H9 (cell line): ENCODE results near the gene PRSS23. TPM values are rescaled to one million over a fixed set of nuclear protein-coding genes. Genes with fewer than 3 reads are reported as not detected.

Experiments used
- DNase-seq: peaks from one replicate; pipeline ENCODE4 v3.0.0-alpha.2; 2017
- H2AFZ ChIP-seq: one replicate; pipeline ENCODE4 v1.6.1; 2013; ENCODE audit warnings: mild to moderate bottlenecking, low read length, control low read depth, moderate library complexity
- H2AK5ac ChIP-seq: 2 replicates; pipeline ENCODE4 v1.6.1; 2013; ENCODE audit warnings: low read length, control low read depth, mixed read lengths; ENCODE audit not compliant: insufficient read length
- H2BK120ac ChIP-seq: one replicate; pipeline ENCODE4 v1.6.1; 2013; ENCODE audit warnings: low read depth, mild to moderate bottlenecking, low read length, control low read depth, inconsistent platforms; ENCODE audit not compliant: poor library complexity, severe bottlenecking
- H2BK12ac ChIP-seq: 2 replicates; pipeline ENCODE4 v1.6.1; 2013; ENCODE audit warnings: low read length, control low read depth, mixed read lengths, low read depth; ENCODE audit not compliant: insufficient read length
- H2BK15ac ChIP-seq: 2 replicates; pipeline ENCODE4 v1.6.1; 2013; ENCODE audit warnings: low read depth, low read length, control low read depth
- H2BK20ac ChIP-seq: one replicate; pipeline ENCODE4 v1.6.1; 2013; ENCODE audit warnings: low read depth, mild to moderate bottlenecking, low read length, control low read depth, inconsistent platforms; ENCODE audit not compliant: poor library complexity, severe bottlenecking
- H2BK5ac ChIP-seq: 2 replicates; pipeline ENCODE4 v1.6.1; 2013; ENCODE audit warnings: low read length, control low read depth, mixed read lengths; ENCODE audit not compliant: insufficient read length
- H3K14ac ChIP-seq: 2 replicates; pipeline ENCODE4 v1.6.1; 2013; ENCODE audit warnings: low read length, control low read depth; ENCODE audit not compliant: insufficient read depth
- H3K18ac ChIP-seq: 2 replicates; pipeline ENCODE4 v1.6.1; 2013; ENCODE audit warnings: low read depth, mild to moderate bottlenecking, mixed read lengths, low read length, control low read depth; ENCODE audit not compliant: insufficient read length
- H3K23ac ChIP-seq: 2 replicates; pipeline ENCODE4 v1.6.1; 2013; ENCODE audit warnings: low read length, control low read depth, mixed read lengths, low read depth; ENCODE audit not compliant: insufficient read length
- H3K23me2 ChIP-seq: 2 replicates; pipeline ENCODE4 v1.6.1; 2013; ENCODE audit warnings: low read depth, mild to moderate bottlenecking, mixed read lengths, low read length, control low read depth; ENCODE audit not compliant: insufficient read length, poor library complexity, severe bottlenecking
- H3K27ac ChIP-seq: 2 replicates; pipeline ENCODE4 v1.5.1; 2013; ENCODE audit warnings: low read length, control low read depth, mixed read lengths, low read depth; ENCODE audit not compliant: insufficient read length
- H3K27me3 ChIP-seq: 2 replicates; pipeline ENCODE4 v1.6.1; 2013; ENCODE audit warnings: low read length, control low read depth, inconsistent platforms; ENCODE audit not compliant: insufficient read depth
- H3K4ac ChIP-seq: 2 replicates; pipeline ENCODE4 v1.6.1; 2013; ENCODE audit warnings: low read depth, mild to moderate bottlenecking, control low read depth, inconsistent platforms, low read length, moderate library complexity
- H3K4me1 ChIP-seq: 2 replicates; pipeline ENCODE4 v1.6.1; 2013; ENCODE audit warnings: low read length, control low read depth, inconsistent platforms; ENCODE audit not compliant: insufficient read depth
- H3K4me2 ChIP-seq: 2 replicates; pipeline ENCODE4 v1.6.1; 2013; ENCODE audit warnings: low read length, control low read depth, mixed read lengths; ENCODE audit not compliant: insufficient read length, insufficient read depth
- H3K56ac ChIP-seq: 2 replicates; pipeline ENCODE4 v1.6.1; 2013; ENCODE audit warnings: low read depth, mild to moderate bottlenecking, mixed read lengths, low read length, control low read depth; ENCODE audit not compliant: insufficient read length
- H3K79me1 ChIP-seq: 2 replicates; pipeline ENCODE4 v1.6.1; 2013; ENCODE audit warnings: low read depth, mild to moderate bottlenecking, moderate library complexity, low read length, control low read depth, inconsistent platforms; ENCODE audit not compliant: insufficient read depth, poor library complexity, severe bottlenecking
- H3K79me2 ChIP-seq: 2 replicates; pipeline ENCODE4 v1.6.1; 2013; ENCODE audit warnings: low read length, control low read depth, inconsistent platforms; ENCODE audit not compliant: insufficient read depth
- H3K9ac ChIP-seq: 2 replicates; pipeline ENCODE4 v1.6.1; 2013; ENCODE audit warnings: low read length, control low read depth, mixed read lengths; ENCODE audit not compliant: insufficient read length; ENCODE audit errors: extremely low read depth
- H3K9me3 ChIP-seq: one replicate; pipeline ENCODE4 v1.6.1; 2013; ENCODE audit warnings: low read depth, low read length, inconsistent platforms; ENCODE audit not compliant: control insufficient read depth
- H3T11ph ChIP-seq: one replicate; pipeline ENCODE4 v1.6.1; 2013; ENCODE audit warnings: mild to moderate bottlenecking, low read length, control low read depth, inconsistent platforms
- H4K20me1 ChIP-seq: one replicate; pipeline ENCODE4 v1.6.1; 2013; ENCODE audit not compliant: control insufficient read depth, insufficient read length, insufficient read depth
- H4K5ac ChIP-seq: 2 replicates; pipeline ENCODE4 v1.6.1; 2013; ENCODE audit warnings: low read depth, mild to moderate bottlenecking, mixed read lengths, low read length, control low read depth; ENCODE audit not compliant: insufficient read length
- H4K8ac ChIP-seq: replicated peaks from 2 replicates; pipeline ENCODE4 v1.6.1; 2013; ENCODE audit warnings: low read length, control low read depth, mixed read lengths, low read depth; ENCODE audit not compliant: insufficient read length
- H4K91ac ChIP-seq: 2 replicates; pipeline ENCODE4 v1.6.1; 2013; ENCODE audit warnings: low read depth, mild to moderate bottlenecking, moderate library complexity, mixed read lengths, low read length, control low read depth; ENCODE audit not compliant: insufficient read length
- H3K27ac Mint-ChIP-seq, 3 experiments: 2 replicates in 2 of 3; 3 replicates in 1 of 3; pipeline ENCODE4 v1.8.0; 2020 to 2021; ENCODE audit warnings: mixed read lengths in 3 of 3, mild to moderate bottlenecking in 1 of 3, moderate library complexity in 1 of 3
- H3K27me3 Mint-ChIP-seq: 2 replicates; pipeline ENCODE4 v1.8.0; 2021; ENCODE audit warnings: low read depth, mild to moderate bottlenecking, moderate library complexity, mixed read lengths
- H3K36me3 Mint-ChIP-seq, 3 experiments: 2 replicates in 2 of 3; 3 replicates in 1 of 3; pipeline ENCODE4 v1.8.0; 2020 to 2021; ENCODE audit warnings: low read depth in 3 of 3, mixed read lengths in 3 of 3; ENCODE audit not compliant: insufficient read depth in 1 of 3
- H3K4me1 Mint-ChIP-seq, 2 experiments: 2 replicates each; pipeline ENCODE4 v1.8.0; 2020; ENCODE audit warnings: mixed read lengths in 2 of 2
- H3K4me3 Mint-ChIP-seq, 2 experiments: 2 replicates in 1 of 2; 3 replicates in 1 of 2; pipeline ENCODE4 v1.8.0; 2020 to 2021; ENCODE audit warnings: mild to moderate bottlenecking in 2 of 2, mixed read lengths in 2 of 2, moderate library complexity in 1 of 2
- H3K9me3 Mint-ChIP-seq, 2 experiments: 2 replicates in 1 of 2; 3 replicates in 1 of 2; pipeline ENCODE4 v1.8.0; 2020; ENCODE audit warnings: mild to moderate bottlenecking in 2 of 2, mixed read lengths in 2 of 2, moderate library complexity in 1 of 2
- WGBS: extraction: QIAGEN DNeasy Blood & Tissue Kit; methylation state at CpG from one replicate; pipeline ENCODE4 v1.1.7; 2013; ENCODE audit warnings: missing lambda C conversion rate, low lambda C conversion rate, mixed read lengths; ENCODE audit not compliant: insufficient read length; ENCODE audit errors: extremely low coverage; 5-methylcytosine and 5-hydroxymethylcytosine counted together
- total RNA-seq: library from RNA; stranded (reverse); gene quantifications from 2 replicates; pipeline ENCODE4 v1.2.1, GENCODE V29; 2021
- TF ChIP-seq, protein P1 (sequence below): fragments of 200-600 bp; sonication (generic); conservative IDR thresholded peaks from 3 replicates; pipeline ENCODE4 v1.8.0; 2021; ENCODE audit warnings: antibody characterized with exemption, mild to moderate bottlenecking

PRSS23 gene
- total RNA-seq, 1 experiment from 2014 or later: 6.9 TPM

- Histone ChIP-seq H2BK120ac (no peak overlapping the region), H3K23me2 (no peaks in the 10 kb centered on the region), H3K23ac (no peak overlapping the region), H3K18ac (no peak overlapping the region), H4K8ac (no peak overlapping the region), H3K79me2 (no peaks in the 10 kb centered on the region), H3K9me3 (no peaks in the 10 kb centered on the region), H2BK15ac (no peak overlapping the region), H2BK20ac (no peak overlapping the region), H4K20me1 (no peaks in the 10 kb centered on the region), H4K5ac (no peak overlapping the region), H3K56ac (no peak overlapping the region), H4K91ac (no peak overlapping the region), H3K4me2 (no peak overlapping the region), H2BK12ac (no peak overlapping the region), H3K9ac (no peak overlapping the region), H2BK5ac (no peak overlapping the region), H3K4me1 (no peaks in the 10 kb centered on the region), H2AK5ac (no peak overlapping the region), H3T11ph (no peak overlapping the region), H3K79me1 (no peaks in the 10 kb centered on the region), H3K27me3 (no peaks in the 10 kb centered on the region), H3K4ac (no peak overlapping the region), H3K14ac (no peak overlapping the region), H3K27ac (no peak overlapping the region), H2AFZ (no peak overlapping the region)
- no peaks in the 10 kb centered on the region for H3K9me3 Mint-ChIP-seq
- no peaks in the 10 kb centered on the region for H3K4me1 Mint-ChIP-seq
- DNase-seq: no peak
- H3K36me3 Mint-ChIP-seq: no peaks in the 10 kb centered on the region
- TF ChIP-seq, protein P1, sequence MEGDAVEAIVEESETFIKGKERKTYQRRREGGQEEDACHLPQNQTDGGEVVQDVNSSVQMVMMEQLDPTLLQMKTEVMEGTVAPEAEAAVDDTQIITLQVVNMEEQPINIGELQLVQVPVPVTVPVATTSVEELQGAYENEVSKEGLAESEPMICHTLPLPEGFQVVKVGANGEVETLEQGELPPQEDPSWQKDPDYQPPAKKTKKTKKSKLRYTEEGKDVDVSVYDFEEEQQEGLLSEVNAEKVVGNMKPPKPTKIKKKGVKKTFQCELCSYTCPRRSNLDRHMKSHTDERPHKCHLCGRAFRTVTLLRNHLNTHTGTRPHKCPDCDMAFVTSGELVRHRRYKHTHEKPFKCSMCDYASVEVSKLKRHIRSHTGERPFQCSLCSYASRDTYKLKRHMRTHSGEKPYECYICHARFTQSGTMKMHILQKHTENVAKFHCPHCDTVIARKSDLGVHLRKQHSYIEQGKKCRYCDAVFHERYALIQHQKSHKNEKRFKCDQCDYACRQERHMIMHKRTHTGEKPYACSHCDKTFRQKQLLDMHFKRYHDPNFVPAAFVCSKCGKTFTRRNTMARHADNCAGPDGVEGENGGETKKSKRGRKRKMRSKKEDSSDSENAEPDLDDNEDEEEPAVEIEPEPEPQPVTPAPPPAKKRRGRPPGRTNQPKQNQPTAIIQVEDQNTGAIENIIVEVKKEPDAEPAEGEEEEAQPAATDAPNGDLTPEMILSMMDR: no peak
- H3K27me3 Mint-ChIP-seq: no peaks in the 10 kb centered on the region; the same call in 1 of the 2 replicates
- WGBS: no CpG with 5 or more reads among the region's 5 CpGs
- H3K27ac Mint-ChIP-seq: no peak overlapping the region; a peak in 1 of 7 replicates
- H3K4me3 Mint-ChIP-seq: no peak overlapping the region
These were observed 9.2 kb upstream of the PRSS23 start for GRCh38 chr11:86790867-86791849.
